ENCODE data around the gene SLC30A3.

DNA sequence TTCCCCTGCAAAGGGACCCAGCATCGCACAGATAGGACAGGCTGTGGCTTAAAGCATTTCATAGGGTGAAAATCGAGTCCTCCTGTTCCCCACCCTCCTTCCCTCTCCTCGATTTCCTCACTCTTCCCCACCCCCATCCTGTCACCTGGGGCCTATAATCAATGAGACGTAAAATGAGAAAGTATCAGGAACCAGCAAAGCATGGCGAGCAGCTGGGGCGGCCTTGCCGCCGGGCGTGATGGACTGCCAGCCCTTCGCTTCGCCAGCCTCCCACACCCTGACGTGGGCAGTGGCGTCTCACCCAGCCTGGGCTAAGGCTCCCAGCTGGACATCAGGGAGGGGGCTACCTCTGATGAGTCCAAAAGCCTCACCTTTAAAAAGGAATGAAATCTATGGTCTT is 11.1 kb downstream of the SLC30A3 start:
- TF ChIP-seq POLR2A (IDR thresholded peaks at IDR 0.05; ENCODE audit: low read depth, low read length), result no peak
- no peak for TF ChIP-seq POLR2AphosphoS5 (IDR thresholded peaks at IDR 0.05; ENCODE audit: low read depth, low read length)
- no peak for TF ChIP-seq TAF1 (IDR thresholded peaks at IDR 0.05; ENCODE audit: borderline replicate concordance, low read depth, low read length)

All from GM12892 (cell line).